Measurements from ENCODE around the gene HAND1. TPM values are rescaled to one million over a fixed set of nuclear protein-coding genes. Genes with fewer than 3 reads are reported as not detected.

Gene HAND1
- total RNA-seq, 1 donor from 2014 or later, result not detected

- Mint-ChIP-seq H3K27me3 (ENCODE audit: low read depth) (no peaks in the 10 kb centered on the region), H3K27ac (ENCODE audit: unreplicated experiment) (no peak overlapping the region), H3K36me3 (ENCODE audit: low read depth) (peaks cover 1% of the 10 kb centered on the region), H3K4me1 (ENCODE audit: low read depth) (no peaks in the 10 kb centered on the region), H3K4me3 (ENCODE audit: unreplicated experiment) (no peak overlapping the region), H3K9me3 (ENCODE audit: low read depth) (peaks cover 7% of the 10 kb centered on the region)
- DNase-seq (ENCODE audit: low spot score), result no peak
- TF ChIP-seq CTCF (IDR thresholded peaks at IDR 0.05), result no peak
These were observed 47.6 kb downstream of the HAND1 start for GRCh38 chr5:154430466-154430865.

GRCh38 chr5:154429341-154429740 lies 48.7 kb downstream of the HAND1 start:
- Mint-ChIP-seq H3K9me3 (ENCODE audit: low read depth) (peaks cover 7% of the 10 kb centered on the region), H3K36me3 (ENCODE audit: low read depth) (peaks cover 1% of the 10 kb centered on the region), H3K27ac (ENCODE audit: unreplicated experiment) (no peak overlapping the region), H3K4me1 (ENCODE audit: low read depth) (no peaks in the 10 kb centered on the region), H3K27me3 (ENCODE audit: low read depth) (no peaks in the 10 kb centered on the region), H3K4me3 (ENCODE audit: unreplicated experiment) (no peak overlapping the region)
- no peak for TF ChIP-seq CTCF (IDR thresholded peaks at IDR 0.05)
- no peak for DNase-seq (ENCODE audit: low spot score)

GRCh38 chr5:154428208-154428607 lies 49.8 kb downstream of the HAND1 start:
- Mint-ChIP-seq H3K36me3 (ENCODE audit: low read depth) (peaks cover 1% of the 10 kb centered on the region), H3K4me1 (ENCODE audit: low read depth) (no peaks in the 10 kb centered on the region), H3K27ac (ENCODE audit: unreplicated experiment) (no peak overlapping the region), H3K9me3 (ENCODE audit: low read depth) (peaks cover 13% of the 10 kb centered on the region), H3K27me3 (ENCODE audit: low read depth) (no peaks in the 10 kb centered on the region), H3K4me3 (ENCODE audit: unreplicated experiment) (no peak overlapping the region)
- TF ChIP-seq CTCF (IDR thresholded peaks at IDR 0.05), result no peak
- DNase-seq (ENCODE audit: low spot score), result no peak

Other genes with a start within 250 kb of the HAND1 start
- gene SAP30L, start 32.2 kb downstream of the HAND1 start, total RNA-seq, result 33.8 to 38.5 TPM (median 34.4 TPM) in 3 replicates